Anterior cingulate cortex (tissue), 58 donors: ENCODE results near the gene EFR3B.
"Not testable (repeated sequence)": the region's sequence is repeated elsewhere in the genome, so short reads cannot be mapped to it uniquely, and the experiment has no call there.

Source experiments
- DNase-seq, 58 donors: peaks; one replicate each; lab custom pipeline; 2025; lab: John Stamatoyannopoulos, UW

The EFR3B gene

DNA sequence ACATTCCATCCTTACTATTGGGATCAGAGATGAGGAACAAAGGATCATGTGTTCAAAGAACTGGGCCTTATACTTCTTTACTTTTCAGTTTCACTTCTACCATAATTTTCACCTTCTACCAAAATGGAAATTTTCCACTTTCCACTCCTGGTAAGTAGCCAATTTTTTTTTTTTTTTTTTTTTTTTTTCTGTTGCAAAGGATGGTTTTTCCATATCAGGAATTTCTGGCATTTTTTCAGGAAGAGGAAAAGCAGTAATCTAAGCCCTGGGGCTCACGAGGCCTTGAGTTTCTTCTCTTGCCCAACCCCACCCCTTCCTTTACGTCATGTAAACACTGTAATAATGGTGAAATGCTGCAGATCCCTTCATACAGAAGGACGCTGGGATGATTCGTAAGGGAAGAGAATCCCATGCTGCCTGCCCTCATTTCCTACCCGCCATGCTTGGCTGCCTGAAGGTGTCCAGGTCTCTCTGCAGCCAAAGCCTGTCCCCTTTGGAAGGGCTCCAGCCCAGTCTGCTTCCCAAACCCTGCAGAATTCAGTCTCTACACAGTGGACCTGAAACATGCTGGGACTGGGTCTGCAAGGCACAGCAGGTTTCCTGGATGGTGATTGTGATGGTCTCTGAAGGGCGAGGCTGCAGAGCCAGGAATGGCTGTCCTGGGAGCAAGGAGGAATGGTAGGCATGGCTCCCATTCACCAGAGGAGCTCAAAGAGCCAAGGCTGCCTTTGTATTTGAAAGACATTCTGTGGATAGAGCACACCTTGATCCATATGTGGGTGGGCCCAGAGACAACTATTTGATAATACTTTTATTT, 57.0 kb downstream of the EFR3B start:
- DNase-seq: peak in 9 of 58 donors; percentile 11 to 41 (median 33)

DNA sequence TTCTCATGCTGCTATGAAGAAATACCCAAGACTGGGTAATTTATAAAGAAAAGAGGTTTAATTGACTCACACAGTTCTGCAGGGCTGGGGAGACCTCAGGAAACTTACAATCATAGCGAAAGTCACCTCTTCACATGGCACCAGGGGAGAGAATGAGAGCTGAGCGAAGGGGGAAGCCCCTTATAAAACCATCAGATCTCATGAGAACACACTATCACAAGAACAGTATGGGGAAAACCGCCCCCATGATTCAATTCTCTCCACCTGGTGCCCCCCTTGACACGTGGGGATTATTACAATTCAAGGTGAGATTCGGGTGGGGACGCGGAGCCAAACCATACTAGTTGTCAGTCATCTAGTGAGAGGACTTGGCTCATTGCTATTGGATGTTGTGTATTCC, 60.5 kb downstream of the EFR3B start:
- not testable (repeated sequence) for DNase-seq

- DNase-seq: peak in 4 of 58 donors; percentile 34 to 55 (median 36)
These were observed 61.5 kb downstream of the EFR3B start for GRCh38 chr2:25103287-25103871.

GRCh38 chr2:25104736-25105135, 62.9 kb downstream of the EFR3B start:
- no peak for DNase-seq

DNA sequence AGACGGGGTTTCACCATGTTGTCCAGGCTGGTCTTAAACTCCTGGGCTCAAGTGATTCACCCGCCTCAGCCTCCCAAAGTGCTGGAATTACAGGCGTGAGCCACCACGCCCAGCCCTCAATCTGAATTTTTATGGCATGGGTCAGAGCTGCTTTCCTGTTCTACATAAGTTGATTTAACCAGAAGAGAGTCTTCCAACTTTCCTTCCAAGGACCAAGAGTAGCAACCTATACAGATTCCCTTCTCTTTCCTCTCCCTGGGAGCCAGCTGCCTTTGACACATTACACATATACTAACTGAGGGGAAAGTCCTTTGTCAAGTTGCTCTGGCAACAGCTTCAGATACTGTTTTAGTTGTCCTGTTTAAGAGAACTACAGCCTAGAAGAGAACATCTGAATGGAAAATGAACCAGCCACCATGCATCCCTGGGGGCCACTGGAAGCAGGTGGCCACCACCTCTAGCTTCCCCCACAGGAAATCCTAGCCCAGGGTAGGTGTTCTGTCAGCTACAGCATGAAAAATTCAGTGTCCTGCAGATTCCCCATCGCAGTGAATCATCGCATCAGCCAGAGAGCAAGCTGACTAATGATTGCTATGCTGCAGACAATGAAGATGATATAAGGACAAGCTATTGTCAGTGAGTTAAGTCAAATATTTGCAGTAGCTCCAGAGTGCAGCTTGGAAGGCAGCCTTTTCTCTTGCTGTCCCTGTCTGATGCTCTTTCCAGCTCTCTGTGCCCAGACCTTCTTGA, 63.6 kb downstream of the EFR3B start:
- DNase-seq: peak in 3 of 58 donors; percentile 19 to 35 (median 25)

GRCh38 chr2:25109822-25110221, 67.9 kb downstream of the EFR3B start:
- no peak for DNase-seq

GRCh38 chr2:25112113-25112512, 70.2 kb downstream of the EFR3B start:
- no peak for DNase-seq

DNA sequence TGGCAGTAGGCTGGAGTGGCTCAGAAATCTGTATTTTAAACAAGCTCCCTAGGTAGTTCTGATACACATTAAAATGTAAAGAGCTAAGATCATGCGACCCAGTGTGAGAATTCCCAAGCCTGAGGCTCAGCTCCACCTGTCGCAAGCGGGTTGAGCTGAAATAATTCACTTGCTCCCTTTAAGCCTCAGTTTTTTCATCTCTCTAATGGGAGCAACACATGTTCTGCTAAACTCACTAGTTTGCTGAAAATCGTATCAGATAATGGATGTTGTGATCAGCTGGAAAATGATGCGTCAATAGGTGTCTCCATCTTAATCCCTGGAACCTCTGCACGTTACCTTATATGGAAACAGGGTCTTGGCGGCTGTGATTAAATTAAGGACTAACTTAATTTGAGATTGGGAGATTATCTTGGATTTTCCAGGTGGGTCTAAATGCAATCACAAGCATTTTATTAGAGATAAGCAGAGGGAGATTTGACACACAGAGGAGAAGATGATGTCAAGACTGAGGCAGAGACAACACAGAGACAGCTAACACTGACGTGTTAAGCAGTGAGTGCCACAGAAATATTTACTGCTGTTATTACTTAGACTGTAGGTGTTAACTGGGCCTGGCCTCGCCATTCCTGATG, 73.5 kb downstream of the EFR3B start:
- DNase-seq: no peak

DNA sequence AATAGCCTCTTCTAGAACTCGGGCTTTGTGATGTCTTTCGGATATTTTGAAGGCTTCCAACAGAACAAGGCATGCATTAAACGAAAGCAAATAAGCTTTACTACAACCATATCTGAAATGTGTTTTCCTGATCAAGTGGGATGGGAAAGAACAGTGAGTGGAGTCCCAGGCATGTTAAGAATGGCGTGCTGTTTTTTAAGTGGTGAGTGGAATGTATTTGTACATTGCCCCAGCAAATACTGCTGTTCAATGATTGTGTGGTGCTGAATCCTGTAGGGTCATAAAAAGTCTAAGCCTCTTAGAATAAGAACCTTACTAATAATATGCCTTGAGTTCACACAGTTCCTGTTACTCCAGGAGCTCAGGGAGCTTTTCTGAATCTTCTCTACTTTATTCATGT, 74.0 kb downstream of the EFR3B start:
- DNase-seq: no peak

GRCh38 chr2:25116956-25117355, 75.1 kb downstream of the EFR3B start:
- no peak for DNase-seq

- DNase-seq: no peak
These were observed 77.4 kb downstream of the EFR3B start for GRCh38 chr2:25119263-25119662.

GRCh38 chr2:25122367-25122766, 80.5 kb downstream of the EFR3B start:
- DNase-seq: no peak

- DNase-seq: no peak
These were observed 81.8 kb downstream of the EFR3B start for GRCh38 chr2:25123682-25124081.

- no peak for DNase-seq
These were observed 83.3 kb downstream of the EFR3B start for GRCh38 chr2:25125189-25125588.

GRCh38 chr2:25125976-25126375, 84.1 kb downstream of the EFR3B start:
- DNase-seq: peak in 6 of 58 donors; percentile 4 to 31 (median 16)

GRCh38 chr2:25127071-25127470, 85.2 kb downstream of the EFR3B start:
- DNase-seq: not testable (repeated sequence)

DNA sequence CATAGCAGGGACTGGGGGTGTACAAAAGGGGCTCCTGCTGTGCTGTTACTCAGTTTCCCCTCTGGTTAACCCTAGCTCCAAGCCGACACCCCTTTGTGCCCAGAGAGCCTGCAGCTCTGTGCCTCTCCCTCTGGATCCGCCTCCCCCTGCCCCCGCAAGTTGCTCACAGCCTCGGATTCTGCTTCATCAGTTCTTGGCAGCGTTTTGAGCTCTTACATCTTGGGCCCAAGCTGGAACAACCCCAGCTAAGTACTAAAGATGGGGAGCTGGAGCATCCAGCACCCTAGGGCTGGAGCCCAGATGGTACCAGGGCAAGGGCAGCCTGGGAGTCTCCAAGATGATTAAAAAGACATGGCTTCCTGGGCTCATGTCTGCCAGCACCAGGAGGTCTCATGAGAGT, 85.8 kb downstream of the EFR3B start:
- DNase-seq: peak in 7 of 58 donors; percentile 9 to 35 (median 15)

- DNase-seq: peak in 1 of 58 donors; percentile 14
These were observed 88.1 kb downstream of the EFR3B start for GRCh38 chr2:25129901-25130520.

GRCh38 chr2:25131253-25131566, 89.3 kb downstream of the EFR3B start:
- no peak for DNase-seq

DNA sequence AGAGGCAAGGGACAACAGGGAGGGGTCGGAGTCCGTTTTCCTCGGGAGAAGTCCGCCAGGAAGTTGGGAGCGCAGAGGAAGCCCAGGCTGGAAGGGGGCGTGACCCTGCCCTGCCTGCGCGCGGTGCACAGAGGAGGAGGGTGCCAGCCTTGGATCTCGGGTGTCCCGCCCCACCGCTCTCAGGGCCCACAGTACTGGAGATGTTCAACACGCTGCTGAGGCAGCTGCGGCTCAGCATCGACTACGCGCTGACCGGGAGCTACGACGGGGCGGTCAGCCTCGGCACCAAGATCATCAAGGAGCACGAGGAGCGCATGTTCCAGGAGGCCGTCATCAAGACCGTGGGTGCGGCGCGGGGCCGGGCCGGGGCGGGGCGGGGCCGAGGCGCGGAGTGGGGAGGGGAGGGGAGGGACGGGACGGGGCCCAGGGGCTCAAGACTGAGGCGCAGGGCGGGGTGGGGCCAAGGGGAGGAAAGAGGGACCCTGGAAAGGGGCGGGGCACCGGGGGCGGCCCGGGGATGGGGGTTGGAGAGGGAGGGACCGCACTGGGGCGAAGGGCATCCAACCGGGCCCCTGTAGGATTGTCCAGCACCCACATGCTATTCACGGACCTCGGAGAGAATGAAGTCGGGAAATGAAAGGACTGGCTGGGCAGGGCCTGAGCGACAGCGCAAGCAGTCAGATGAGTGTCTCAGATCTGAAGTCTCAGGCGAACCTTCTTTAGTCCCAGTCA, 89.9 kb downstream of the EFR3B start:
- no peak for DNase-seq
